Ramos (cell line): ENCODE results near the gene CASP10.

Experiments
- in situ Hi-C: fragments of 300-500 bp; cut with MboI; formaldehyde crosslinking; loops from one replicate; pipeline ENCODE4 v1.14.3; 2022; ENCODE audit warnings: low sequenced_read_pairs; ENCODE audit not compliant: unreplicated experiment

The CASP10 gene

DNA sequence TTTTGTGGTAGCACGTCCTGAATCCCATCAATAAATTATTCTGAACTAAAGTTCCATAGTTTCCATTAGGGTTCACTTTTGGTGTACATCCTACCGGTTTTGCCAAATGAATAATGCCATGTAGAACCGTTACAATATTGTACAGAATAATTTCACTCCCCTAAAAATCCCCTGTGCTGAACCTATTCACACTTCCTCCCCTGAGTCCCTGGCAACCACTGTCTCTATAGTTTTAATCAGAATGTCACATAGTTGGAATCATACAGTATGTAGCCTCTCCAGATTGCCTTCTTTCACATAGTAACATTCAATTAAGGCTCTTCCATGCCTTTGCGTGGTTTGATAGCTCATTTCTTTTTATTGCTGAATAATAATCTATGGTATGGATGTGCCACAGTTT, 67.8 kb downstream of the CASP10 start:
- in situ Hi-C loops: no loop called here

DNA sequence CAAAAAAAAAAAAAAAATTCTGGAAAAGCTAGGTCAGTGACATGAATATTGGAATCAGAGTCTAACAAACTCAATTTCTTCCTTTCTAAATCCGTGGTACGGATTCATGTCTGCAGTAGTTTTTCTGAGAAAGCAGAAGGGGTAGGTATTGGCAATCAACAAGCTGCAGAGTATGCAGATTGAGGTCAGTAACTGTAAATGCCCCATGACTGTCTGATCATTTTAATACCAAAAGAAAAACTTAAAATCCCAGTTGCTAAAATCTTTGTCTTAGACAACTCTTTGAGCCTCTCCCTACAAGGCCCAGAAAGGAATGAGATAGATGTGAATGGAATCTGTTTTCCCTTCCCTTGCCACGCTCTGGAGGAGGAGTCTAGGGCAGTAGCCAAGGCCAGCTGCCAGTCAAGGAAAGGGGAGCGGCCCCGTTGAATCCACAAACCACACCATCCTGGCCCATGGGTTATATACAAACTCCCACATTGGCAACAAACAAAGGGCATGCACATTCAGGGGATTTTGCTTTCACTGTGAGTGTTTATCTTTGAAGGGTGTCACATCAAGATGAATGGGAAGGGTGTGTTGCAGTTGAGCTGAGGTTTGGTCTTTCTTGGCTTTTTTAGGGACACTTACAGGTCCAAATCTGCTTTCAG, 71.3 kb downstream of the CASP10 start:
- in situ Hi-C loops: no loop called here

DNA sequence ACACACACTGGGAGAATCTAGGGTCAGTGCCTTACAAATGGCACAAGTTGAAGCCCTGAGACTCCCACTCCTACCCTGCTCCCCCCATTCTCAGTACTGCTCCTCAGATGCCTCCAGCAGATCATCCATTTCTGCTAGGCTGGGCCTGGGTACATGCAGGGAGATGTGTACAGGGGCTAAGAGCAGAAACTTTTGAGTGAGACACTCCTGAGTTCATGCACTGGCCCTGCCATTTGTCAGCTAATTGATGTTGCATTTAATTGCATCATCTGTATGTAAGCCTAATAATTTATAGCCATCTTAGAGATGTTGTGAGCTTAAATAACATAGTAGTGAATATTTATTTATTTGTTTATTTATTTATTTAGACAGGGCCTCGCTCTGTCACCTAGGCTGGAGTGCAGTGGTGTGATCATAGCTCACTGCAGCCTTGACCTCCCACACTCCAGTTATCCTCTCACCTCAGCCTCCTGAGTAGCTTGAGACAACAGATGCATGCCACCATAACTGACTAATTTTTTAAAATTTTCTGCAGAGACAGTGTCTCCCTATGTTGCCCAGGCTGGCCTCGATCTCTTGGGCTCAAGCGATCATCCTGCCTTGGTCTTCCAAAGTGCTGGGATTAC, 72.6 kb downstream of the CASP10 start:
- in situ Hi-C loops: no loop called here

DNA sequence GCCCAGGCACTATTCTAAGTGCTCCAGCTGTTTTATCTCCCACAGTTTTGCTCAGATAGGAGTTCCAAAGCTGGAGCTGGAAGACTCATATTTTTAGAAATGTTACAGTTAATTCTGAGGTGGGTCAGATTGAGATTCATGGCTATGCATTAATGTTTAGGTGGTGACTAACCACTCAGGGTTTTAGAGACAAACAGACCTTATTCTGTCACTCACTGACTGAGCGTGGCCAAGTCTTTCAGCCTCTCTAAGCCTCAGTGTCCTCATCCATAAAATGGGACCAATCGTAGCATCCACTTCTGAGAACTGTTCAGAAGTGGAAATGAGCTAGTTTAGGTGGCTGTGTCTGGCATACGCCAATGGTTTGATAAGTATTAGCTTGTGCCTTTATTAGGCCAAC, 73.1 kb downstream of the CASP10 start:
- in situ Hi-C loops: no loop called here

DNA sequence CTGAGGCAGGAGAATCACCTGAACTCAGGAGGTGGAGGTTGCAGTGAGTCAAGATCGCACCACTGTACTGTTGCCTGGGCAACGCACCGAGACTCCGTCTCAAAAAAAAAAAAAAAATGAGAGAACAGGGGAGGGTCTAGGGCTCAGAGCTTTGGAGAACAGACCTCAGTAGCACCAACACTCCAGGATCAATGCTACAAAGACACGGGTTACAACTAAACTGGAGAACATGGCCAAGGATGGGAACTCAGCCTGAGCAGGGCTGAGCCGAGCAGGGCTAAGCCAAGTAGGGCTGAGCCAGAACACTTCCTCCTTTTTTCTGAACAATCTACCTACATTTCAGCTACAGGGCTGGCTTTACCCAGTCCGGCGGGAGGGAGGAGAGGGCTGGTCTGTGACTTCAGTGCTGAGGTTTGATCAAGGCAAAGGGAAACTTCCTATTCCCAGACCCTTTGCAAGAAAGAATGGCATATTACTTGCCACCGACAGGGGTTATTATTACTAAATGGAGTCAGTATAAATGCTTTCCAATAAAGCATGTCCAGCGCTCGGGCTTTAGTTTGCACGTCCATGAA, 74.5 kb downstream of the CASP10 start:
- in situ Hi-C loops: no loop called here

DNA sequence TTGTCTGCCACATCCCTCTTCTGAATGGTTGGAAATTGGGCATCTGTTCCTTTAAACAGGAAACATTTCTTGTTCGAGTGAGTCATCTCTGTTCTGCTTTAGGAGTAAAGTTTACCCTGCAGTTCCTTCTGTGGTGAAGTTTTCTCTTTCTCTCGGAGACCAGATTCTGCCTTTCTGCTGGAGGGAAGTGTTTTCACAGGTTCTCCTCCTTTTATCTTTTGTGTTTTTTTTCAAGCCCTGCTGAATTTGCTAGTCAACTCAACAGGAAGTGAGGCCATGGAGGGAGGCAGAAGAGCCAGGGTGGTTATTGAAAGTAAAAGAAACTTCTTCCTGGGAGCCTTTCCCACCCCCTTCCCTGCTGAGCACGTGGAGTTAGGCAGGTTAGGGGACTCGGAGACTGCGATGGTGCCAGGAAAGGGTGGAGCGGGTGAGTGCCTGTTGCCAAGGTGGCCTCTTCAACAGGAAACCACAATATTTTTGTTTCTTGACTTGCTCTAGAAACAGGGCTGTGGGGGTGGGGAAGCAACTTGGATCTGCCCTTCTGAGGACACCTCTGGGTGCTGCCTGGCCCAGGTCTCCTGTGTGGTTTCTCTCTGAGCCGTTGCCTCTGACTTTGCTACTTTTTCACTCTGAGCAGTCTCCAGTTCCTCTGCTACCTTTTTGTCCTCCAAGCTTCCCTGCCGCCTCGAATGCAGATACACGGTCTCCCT, 75.2 kb downstream of the CASP10 start:
- in situ Hi-C loops: no loop called here

DNA sequence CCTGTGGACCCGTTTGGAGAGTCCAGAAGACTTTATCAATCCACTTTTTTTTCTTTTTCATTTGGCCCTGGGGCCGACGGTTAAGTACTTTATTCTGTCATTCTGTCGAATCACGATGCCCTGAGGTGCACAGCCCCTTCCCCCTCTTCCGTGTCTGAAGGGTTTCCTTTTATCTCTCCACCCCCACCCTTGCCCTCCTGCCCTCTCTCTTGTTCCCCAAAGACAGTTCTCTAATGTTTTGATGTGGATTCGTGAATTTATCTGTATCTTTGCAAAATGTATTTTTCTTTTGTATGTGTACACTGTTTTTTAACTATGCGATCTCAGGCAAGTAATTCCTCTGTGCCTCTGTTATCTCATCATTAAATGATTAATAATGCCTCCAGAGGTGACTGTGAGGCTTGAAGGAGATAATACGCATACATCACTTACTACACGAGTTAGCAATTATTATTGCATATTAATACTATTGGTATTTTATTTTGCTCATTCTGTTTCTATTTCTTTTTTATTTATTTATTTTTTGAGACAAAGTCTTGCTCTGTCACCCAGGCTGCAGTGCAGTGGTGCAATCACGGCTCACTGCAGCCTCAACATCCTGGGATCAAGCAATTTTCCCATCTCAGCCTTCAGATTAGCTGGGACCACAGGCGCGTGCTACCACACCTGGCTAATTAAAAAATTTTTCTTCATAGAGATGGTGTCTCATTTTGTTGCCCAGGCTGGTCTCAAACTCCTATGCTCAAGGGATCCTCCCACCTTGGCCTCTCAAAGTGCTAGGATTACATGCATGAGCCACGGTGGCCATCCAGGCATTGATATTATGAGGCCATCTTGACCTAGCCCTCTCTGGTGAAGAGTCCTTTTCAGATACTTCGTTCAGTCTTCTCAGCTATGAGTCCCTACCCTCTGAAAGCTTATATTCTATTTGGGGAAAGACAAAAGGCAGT, 76.0 kb downstream of the CASP10 start:
- in situ Hi-C loops: no loop called here

DNA sequence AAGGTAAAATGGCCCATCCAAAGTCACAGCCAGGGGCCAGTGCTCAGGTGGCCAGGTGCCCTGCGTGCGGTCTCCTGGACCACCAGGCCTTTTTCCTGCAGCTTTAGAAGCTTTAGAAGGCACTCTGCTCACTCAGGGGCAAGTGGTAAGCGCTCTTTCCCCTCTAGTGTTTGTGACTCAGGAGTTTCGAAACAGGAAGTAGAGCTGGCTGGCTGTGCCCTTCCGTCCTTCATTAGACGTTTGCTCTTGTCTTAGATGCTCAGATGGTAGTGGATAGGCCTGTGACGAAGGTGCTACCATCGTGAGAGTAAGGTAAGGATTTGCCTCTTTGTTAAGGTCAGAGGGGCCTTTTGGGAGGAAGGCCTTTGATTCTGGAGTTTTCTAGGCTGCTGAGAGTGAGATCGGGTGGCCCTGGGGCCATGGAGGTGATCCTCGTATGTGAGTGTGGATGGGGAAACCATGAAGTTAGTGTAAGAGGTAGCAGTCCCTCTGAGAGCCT, 77.4 kb downstream of the CASP10 start, which contains the start of gene CASP8:
Gene CASP8 (plus strand): TSS at position 235 of the 499 bp plus-strand sequence. CDS start 5,951 bp downstream, outside the sequence.
- in situ Hi-C loops: no loop called here

DNA sequence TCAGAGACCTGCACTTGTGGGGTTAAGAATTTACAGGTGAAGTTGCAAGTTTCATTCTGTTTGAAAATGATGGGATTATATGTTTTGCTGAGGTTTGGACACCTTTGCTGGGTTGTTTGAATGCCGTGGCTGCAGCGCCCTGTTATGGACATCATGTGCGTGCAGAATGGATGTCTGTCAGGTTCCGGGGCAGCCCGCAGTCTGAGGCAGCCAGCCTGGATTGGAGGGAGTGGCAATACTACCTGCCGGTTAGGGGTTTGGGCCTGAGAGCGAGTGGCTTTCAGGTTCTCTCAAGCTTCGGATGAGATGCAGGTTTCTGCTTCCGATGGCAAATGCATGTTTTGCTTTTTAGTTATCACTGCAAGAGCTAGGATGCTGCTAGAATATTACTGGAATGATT, 78.5 kb downstream of the CASP10 start:
- in situ Hi-C loops: no loop called here

DNA sequence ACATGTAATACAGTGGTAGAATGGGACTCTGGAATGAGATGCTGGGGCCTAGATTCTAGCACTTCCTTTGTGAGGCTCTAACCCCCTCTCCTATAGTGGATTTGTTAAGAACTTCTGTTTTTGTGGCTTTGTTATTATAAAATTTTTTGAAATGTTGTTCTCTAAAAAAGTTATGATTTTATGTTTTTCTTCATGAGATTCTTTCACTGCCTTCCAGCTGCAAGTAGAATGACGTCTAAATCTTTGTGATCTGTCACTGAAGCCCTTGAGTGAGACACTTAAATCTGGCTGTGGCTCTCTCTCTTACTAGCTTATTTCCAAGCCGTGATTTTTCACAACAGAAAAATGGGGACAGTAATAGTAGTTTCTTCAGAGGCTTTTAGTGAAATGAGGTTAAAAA, 79.0 kb downstream of the CASP10 start:
- in situ Hi-C loops: no loop called here

DNA sequence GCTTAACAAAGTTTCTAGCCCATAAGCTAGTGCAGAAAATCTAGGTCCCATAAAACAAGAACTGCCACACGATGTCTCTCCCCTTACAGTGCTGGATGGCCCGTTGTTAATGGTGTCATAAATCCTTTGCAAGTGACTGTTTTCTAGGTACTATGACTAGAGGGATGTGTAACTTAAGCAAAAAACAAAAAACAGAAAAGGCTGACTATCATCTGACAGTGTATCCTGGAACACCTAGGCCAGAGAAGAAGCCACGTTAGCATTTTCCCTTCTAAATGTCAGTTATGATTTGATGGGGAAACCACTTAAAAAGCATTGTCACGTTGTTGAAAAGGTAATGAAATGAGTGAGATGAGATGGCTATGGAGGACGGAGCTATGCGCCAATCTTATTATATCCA, 79.8 kb downstream of the CASP10 start:
- in situ Hi-C loops: no loop called here

DNA sequence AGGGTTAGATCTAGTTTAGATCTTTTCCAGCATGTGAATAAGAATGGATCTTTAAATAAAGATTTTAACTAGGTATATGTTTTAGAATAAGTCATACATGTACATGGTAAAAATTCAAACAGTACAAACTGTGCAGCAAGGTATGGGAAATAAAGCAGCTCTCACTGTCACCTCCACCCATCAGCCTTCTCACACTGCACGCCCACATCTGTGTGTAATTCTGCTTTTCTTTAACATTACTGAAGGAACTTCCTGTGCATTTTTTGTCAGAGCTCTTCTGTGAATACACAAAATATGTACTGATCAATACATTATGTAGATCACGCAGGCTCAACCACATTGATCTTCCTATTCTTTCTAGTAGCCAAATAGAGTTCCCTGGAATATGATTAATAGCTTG, 80.8 kb downstream of the CASP10 start:
- in situ Hi-C loops: no loop called here

DNA sequence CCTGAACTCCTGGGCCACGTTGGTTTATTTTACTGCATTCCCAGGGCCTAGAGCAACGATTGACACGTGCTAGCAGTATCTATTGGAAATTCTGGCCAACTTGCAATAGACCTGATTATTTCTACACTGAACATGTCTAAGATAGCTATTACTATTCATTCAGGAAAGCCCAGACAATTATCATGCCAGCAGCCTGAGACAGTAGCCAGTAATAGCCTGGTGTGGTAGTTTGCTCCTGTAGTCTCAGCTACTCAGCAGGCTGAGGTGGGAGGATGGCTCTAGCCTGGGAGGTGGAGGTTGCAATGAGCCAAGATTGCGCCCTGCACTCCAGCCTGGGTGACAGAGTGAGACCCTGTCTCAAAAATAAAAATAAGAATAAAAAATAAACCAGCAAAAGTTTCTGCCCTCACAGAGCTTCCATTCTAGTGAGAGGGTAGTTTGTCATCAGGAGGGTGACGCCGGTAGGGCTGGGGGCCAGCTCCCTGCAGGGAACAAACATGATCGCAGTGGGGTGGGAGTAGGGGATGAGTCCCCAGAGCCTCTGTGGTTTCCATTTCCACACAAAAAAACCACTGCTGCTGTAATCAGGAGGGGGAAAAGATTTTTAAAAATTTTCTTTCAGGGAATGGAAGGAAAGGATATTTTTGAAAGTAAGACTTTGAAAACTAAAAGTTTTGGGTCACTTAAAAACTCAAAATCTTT, 81.7 kb downstream of the CASP10 start:
- in situ Hi-C loops: no loop called here

DNA sequence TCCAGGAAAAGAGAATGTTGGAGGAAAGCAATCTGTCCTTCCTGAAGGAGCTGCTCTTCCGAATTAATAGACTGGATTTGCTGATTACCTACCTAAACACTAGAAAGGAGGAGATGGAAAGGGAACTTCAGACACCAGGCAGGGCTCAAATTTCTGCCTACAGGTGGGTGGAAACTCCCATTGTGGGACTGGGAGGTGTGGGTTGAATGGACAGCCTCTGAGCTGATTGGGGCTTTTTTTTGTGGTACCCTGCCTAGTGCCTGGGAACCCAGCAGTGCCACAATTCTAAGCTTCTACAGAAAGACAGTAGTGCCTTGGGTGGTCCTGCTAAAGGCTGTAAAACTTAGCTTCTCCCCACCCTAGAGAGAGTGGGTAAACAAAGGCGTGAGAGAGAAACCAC, 83.7 kb downstream of the CASP10 start:
- in situ Hi-C loops: no loop called here

DNA sequence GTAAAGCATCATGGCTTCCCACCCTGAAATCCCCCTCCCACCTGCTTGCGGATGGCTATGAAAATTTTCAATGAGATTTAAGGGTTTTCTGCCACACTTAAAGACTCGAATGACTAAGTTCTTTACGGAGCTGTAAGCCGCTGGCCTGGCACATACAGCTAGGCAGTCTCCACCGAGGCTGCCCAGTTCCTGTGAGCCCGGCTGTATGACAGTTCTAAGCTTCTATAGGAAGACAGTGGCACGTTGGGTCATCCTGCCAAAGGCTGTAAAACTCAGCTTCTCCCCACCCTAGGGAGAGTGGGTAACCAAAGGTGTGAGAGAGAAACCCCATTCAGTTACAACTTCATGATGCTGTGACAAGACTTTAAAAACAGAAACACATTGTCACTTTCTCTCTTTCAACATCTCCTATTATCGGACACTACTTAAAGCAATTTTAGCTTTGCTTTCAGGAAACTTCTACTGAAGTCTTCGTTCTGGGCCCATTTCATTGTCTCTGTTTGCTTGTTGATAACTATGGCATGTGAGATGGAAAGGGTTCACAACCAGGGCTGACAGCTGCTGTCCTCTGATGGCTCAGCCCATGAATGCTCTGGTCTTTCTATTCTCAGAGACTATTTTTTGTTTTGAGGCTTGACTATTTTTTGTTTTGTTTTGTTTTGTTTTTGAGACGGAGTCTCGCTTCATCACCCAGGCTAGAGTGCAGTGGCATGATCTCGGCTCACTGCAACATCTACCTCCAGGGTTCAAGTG, 84.5 kb downstream of the CASP10 start:
- in situ Hi-C loops: no loop called here

DNA sequence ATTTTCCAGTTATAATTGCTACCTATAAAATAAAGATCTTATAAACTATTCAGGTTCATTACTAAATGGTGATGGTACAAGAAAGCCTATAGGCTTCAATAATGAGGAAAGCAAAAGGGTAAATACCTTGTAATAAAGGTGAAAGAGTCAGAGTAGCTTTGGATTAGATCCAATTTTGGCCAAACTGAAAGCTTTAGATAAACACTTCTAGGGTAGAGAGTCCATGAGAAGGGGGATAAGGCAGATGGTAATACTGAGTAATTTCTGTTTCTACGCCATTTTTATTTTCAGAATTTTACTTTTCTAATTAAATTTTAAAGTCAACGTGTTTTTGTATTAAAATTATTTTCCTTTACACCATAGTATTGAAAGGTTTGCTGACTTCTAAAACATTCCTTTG, 86.8 kb downstream of the CASP10 start:
- in situ Hi-C loops: no loop called here

DNA sequence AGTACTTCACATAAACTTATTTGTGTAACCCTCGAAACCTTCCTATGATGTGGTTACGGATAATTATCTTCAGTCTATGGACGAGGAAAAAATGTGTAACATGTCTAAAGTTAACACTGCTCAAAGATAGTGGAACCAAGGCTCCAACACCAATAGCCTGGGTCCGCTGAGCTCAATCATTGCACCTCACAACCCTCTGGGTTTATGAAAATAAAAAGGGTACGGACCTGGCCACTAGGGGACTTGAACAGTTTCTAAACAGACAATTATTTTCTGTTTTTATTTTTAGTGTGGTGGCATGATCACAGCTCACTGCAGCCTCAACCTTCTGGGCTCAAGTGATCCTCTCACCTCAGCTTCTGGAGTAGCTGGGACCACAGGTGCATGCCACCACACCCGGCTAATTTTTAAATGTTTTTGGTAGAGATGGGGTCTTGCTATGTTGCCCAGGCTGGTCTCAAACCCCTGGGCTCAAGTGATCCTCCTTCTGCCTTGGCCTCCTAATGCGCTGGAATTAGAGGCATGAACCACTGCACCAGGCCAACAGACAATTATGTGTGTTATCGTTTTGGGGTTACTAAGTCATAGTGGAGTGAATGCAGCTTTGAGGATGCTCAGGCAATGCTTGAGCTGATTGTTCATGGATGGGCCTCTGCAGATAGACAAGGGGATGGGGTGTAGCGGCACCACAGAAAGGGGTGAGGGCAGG, 87.5 kb downstream of the CASP10 start:
- in situ Hi-C loops: no loop called here

DNA sequence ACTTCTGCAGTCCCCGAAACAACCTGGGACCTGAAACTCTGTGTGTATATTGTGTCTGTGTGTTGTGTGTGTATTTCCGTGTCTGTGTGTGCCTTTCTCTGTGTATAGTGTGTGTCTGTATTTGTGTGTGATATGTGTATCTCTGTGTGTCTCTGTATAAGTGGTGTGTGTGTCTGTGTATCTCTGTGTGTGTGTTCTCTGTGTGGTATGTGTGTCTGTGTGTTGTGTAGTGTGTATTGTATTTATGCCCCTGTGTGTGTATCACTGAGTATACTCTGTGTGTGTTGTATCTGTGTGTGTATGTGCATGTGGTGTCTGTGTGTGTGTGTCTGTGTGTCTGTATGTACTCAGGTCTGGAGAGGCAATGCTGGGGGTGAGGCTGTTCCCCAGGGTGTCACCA, 89.0 kb downstream of the CASP10 start:
- in situ Hi-C loops: no loop called here
